HG03097 (cell line): ENCODE measurements around the gene CELA2B.

Experiments
- ATAC-seq: cut with Tn5 transposase; IDR thresholded peaks from one replicate; pipeline ENCODE4 v1.9.1; 2021; ENCODE audit not compliant: unreplicated experiment, low FRiP score

Gene CELA2B

DNA sequence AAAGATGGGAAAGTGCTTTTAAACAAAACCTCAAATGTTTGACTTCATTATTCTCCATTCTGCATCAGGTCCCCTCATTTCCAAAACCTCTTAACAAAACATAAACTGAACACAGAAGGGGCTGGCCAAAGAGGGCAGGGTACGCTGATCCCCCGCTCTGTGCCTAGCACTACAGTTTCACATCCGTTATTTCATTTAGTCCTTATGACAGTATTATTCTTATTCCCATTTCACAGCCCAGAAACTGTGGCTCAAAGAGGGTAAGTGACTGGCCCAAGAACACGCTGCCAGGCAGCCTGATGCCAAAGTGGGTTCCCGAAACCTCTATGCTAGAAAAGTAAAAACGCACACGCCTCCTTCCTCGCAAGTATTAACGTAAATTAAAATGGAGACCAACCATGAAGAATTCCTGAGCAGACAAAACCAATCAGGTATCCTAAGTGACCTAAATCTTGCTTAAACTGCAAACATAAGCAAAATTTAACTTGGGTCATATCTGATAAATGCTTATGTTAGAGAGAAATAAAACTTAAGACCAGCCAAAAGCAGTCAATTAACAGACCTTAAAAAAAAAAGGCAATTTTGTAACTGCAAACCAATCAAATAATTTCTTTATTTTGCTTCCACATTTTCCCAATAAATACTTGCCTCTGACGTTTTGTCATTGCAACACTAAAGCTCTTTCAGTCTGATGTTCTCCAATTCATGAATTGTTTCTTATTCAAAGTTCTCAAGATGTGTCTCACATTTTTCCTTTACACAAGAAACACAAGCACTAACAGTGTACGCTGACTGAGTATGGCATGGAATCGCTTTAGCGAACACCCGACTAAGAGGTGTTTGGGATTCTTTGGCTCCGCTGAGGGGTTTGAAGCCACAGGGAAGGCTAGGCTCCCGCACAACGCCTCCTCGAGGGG is 47.5 kb downstream of the CELA2B start:
- no peak for ATAC-seq

DNA sequence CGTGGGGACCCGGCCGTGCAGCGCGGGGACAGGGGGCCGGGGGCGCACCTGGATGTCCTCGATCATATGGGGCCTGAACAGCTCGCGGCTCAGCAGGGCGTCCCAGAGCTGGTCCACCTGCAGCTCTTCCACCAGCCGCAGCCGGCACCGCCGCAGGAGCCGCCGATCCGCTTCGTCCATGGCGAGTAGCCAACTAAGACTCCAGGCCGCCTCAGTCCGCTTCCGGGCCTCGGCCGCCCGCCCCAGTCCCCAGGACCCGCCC is 48.0 kb downstream of the CELA2B start, which contains the start of gene CASP9:
Gene CASP9 (minus strand): TSS at position 195 of the 262 bp plus-strand sequence. CDS start 15 bp downstream, at position 180.
- ATAC-seq, result no peak

DNA sequence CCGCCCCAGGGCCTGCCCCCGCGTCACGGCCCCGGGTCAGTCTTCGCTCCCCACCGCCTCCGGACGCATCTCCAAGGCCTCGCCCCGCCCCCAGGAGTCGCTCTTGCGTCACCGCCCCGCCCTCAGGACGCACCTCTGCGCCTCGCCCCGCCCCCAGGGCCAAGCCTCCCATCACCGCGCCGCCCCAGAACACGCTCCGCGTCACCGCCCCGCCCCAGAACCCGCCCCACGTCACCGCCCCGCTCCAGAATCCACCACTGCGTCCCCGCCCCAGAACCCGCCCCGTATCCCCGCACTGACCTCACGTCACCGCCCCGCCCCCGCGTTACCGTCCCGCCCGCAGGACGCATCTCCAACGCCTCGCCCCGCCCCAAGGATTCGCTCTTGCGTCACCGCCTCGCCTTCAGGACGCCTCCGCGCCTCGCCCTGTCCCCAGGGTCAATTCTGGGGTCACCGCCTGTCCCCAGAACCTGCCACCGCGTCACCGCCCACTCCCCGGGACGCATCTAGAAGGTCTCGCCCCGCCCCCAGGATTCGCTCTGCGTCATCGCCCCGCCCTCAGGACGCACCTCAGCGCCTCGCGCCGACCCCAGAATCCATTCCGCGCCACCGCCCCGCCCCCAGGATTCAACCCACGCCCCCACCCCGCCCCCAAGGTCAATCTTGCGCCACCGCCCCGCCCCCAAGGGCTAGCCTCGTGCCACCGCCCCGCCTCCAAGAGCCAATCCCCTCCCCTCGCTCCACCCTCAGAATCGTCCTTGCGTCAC is 48.6 kb downstream of the CELA2B start:
- peak; percentile 38 for ATAC-seq

DNA sequence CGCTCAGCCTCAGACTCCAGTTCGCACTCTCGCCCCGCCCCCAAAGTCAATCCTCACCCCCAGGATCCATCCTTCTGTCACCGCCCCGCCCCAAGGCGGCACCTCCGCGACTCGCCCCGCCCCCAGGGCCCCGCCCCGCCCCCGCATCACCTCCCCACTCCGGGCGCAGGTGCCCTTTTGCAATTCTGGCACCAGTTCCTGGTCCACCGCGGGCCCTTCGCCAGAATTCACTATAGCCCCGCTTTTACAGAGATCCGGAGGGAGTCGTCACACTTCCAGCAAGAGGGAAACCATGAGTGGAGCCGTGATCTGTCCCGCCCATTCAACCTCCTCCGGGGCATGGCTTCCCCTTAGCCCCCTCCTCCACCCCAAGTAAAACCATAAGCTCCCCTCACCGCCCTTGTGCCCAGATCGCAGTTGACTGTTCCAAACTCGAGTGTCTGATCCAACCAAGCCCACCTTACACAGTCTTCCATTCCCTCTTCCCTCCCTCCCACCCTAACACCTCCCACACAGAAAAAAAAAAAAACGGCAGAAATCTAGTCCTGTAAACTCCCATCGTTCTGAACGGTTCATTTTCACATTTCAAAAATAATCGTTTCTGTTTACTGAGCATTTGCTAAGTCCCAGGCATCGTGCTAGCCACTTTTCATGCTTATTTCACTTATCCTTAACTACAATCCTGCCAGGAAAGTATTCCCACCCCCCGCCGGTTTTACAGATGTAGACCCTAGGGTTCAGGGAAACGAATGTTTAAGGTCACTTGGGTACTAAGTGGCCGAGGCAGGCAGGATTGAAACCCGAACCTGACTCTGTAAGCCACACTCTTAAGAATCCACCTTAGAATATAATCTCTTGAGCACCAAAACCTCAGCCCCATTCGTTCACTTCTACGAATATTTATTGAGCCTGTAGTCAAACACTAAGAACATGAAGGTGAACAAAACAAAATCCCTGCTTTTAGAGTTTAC is 49.4 kb downstream of the CELA2B start:
- peak; percentile 38 for ATAC-seq

DNA sequence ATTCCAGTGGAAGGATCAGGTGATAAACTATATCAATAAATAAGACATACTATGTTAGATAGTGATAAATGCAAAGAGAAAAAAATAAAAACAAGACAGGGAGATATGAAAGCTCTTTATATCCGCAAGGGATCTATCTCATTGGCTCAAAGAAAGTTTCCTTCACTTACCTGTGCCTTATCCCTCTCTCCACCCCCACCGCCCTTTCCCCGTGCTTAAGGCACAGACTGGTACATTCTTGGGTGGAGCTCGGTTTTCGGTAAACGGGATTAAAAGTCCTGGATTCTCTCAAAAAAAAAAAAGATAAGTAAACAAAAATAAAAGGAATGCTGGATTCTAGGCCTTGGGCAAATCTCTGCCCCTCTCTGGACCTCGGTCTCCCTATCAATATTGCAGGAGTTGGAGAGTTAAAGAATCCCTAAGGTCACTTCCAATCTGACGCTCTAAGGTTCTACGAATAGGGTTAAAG is 50.2 kb downstream of the CELA2B start:
- ATAC-seq, result no peak

DNA sequence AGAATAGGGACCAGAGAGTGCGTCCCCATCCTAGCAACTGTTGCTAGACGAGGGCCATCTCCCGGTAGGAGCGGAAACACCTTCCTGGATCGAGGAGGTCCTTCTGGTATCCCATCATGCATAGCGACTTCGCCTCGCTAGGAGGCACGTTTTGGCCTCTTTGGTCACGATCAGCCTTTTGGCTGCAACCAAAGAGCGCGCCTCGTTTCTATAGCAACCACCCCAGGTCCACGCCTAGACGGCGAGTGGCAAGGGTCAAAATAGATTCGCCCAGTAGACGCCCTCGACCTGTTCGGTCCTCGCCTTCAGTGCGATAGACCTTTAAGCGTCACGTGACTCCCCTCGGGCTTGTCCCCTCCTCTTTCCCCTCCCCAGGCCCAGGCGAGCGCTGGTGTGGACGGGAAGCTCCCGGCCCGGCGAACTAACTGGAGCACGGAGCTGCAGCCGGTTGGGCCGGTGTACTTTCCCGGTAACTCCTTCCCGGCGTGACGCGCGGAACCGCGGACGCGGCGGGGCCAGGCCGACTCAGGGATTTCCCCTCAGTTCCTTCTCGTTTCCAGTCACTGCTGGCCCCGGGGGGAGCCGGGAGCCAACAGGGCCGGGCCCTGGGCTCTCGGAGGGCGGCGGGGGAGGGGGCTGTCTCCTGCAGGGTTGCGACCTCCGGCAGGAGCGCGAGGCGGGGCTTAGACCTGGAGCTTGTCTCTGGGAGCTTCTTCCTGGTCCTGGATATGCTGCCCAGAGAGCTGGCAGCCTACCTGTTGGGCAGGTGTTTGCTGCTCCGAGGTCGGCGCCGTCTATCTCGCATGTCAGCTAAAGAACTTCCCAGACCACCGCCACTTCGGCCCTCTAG is 50.8 kb downstream of the CELA2B start, which contains the start of gene DNAJC16:
Gene DNAJC16 (plus strand): TSS at position 359 of the 850 bp plus-strand sequence. CDS start 2,258 bp downstream, outside the sequence.
- ATAC-seq, result peak; percentile 66

DNA sequence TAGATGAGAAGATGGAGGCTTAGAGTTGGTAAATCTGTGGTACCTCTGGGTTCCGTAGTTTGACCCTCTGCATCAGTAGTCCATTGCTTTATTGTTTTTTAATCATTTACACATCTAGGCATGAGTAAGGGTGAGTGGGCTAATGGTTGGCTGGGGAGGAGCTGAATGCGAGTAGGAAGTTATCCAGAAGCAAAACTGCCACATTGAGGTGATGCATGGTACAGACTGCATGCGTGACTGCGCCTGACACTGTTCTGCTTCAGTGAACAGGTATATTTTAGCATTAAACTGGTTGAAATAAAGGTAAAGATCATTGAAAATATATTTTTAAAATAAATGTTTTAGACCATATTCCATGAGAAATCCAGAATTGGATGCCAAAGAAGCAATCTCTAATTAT is 55.1 kb downstream of the CELA2B start:
- no peak for ATAC-seq

DNA sequence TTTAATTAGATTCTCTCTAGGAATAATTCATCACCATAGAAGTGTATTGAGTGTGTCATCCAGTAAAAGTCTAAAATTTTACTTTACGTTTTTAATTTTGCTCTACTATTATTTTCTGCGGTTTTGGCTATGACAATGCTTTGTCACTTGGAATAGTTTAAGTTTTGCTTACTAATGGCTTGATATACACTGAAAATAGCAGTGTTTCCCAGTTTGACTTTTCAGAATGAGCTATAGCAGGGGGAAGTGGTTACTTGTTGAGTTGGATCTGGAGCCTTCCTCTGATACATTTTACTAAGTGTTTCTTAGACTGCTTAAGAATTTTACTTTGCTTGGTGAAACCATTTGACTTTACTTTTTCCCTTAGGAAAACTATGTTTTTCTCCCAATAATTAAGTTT is 55.8 kb downstream of the CELA2B start:
- no peak for ATAC-seq

DNA sequence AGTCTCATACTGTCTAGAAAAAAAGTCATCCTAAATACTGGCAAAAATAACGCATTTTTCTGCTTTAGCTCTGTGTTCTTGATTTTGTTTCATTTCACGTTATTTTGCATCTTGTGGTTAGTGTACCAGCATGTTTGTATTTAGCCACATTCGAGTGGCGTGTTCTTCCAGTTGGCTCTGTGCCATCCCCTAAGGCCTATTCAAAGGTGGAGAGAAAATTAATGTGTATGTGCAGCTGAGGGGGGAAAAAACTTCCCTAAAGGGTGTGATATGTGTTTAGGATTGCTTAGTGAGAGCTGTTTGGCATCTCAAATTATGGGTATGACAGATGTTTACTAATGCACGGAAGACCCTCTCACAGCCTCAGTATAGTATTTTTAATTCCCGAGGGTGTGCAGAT is 62.9 kb downstream of the CELA2B start:
- no peak for ATAC-seq

DNA sequence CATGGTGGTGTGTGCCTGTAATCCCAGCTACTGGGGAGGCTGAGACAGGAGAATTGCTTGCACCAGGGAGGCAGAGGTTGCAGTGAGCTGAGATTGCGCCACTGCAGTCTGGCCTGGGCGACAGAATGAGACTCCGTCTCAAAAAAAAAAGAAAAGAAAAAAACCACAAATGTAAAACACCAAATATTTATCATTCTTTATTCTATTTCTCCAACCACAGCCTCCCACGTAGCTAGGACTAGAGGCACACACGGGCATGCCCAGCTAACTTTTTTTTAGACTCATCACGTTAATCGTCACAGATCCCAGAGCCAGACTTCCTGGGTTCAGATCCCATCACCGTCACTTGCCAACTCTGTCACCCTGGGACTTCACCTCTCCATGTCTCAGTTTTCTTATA is 64.3 kb downstream of the CELA2B start:
- ATAC-seq, result no peak
